Neural cell (in vitro differentiated cells): Measurements from ENCODE around the gene COL4A2.

ENCODE experiments used
- EP300 ChIP-seq: fragments of 450-650 bp; conservative IDR thresholded peaks from 2 replicates; pipeline ENCODE4 v1.6.1; 2014; ENCODE audit warnings: antibody characterized with exemption, mild to moderate bottlenecking, moderate library complexity; ENCODE audit not compliant: poor library complexity, severe bottlenecking
- EZH2 ChIP-seq: fragments of 200-600, 300-800 bp; shearing (Covaris generic), sonication (generic); IDR thresholded peaks from 2 replicates; pipeline ENCODE4 v1.6.1; 2014; ENCODE audit warnings: antibody characterized with exemption, low read length, borderline replicate concordance, mild to moderate bottlenecking; ENCODE audit not compliant: insufficient read depth, poor library complexity, severe bottlenecking
- MXI1 ChIP-seq: fragments of 450-650 bp; conservative IDR thresholded peaks from 2 replicates; pipeline ENCODE4 v1.6.1; 2014; ENCODE audit warnings: antibody characterized with exemption, mild to moderate bottlenecking; ENCODE audit not compliant: poor library complexity, severe bottlenecking
- POLR2AphosphoS5 ChIP-seq: IDR thresholded peaks from 2 replicates; pipeline ENCODE4 v1.6.1; 2012
- RAD21 ChIP-seq: fragments of 450-650 bp; conservative IDR thresholded peaks from 2 replicates; pipeline ENCODE4 v1.6.1; 2014; ENCODE audit warnings: antibody characterized with exemption, mild to moderate bottlenecking, moderate library complexity
- SMC3 ChIP-seq: fragments of 450-650 bp; conservative IDR thresholded peaks from 2 replicates; pipeline ENCODE4 v1.6.1; 2014; ENCODE audit warnings: antibody characterized with exemption, mild to moderate bottlenecking, moderate library complexity; ENCODE audit not compliant: poor library complexity
- TAF1 ChIP-seq: IDR thresholded peaks from 2 replicates; pipeline ENCODE4 v1.6.1; 2012; ENCODE audit warnings: low read depth
- TF ChIP-seq, protein P1 (sequence below): IDR thresholded peaks from 2 replicates; pipeline ENCODE4 v1.6.1; 2012; ENCODE audit warnings: borderline replicate concordance
- TF ChIP-seq, protein P2 (sequence below): fragments of 450-650 bp; IDR thresholded peaks from 2 replicates; pipeline ENCODE4 v1.5.1; 2014; ENCODE audit warnings: antibody characterized with exemption, mild to moderate bottlenecking, moderate library complexity; ENCODE audit not compliant: poor library complexity, severe bottlenecking

DNA sequence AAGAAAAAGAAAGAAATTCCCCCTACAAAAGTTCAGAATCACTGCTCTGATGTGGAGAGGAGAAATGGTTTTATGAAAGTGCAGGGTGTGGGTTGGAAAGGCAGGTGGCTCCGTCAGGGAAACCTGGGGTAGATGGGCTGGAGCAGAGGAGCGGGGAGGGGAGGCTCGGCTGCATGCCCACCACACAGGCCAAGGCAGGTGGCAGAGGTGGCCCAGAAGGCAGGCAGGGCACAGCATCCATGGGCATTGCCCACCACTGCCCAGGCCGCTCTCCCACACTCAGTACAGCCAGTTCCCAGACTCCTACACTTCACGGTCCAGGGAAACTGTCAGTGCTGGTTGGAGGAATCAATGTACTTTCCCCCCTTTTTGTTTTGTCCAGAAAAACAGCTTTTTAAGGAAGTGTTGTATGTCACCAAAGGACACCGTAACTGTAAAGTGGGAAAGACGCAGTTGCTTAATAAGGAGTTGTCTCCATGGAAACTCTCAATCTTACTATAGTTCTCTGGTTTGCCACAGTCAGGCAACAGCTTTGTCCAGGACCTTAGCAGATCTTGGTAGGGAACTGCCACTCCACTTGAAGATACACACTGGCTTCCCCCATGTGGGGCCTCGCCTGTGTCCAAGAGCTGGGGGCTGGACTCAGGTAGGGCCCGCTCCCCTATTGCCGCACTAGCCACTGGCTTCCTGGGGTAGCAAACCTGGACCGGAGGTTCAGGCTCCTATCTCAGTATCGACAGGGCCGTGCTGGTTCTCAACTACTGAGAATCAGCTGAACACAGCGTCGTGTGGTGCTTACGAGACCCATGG is 171.5 kb downstream of the COL4A2 start:
- TF ChIP-seq TAF1 = no peak
- TF ChIP-seq, protein P1, sequence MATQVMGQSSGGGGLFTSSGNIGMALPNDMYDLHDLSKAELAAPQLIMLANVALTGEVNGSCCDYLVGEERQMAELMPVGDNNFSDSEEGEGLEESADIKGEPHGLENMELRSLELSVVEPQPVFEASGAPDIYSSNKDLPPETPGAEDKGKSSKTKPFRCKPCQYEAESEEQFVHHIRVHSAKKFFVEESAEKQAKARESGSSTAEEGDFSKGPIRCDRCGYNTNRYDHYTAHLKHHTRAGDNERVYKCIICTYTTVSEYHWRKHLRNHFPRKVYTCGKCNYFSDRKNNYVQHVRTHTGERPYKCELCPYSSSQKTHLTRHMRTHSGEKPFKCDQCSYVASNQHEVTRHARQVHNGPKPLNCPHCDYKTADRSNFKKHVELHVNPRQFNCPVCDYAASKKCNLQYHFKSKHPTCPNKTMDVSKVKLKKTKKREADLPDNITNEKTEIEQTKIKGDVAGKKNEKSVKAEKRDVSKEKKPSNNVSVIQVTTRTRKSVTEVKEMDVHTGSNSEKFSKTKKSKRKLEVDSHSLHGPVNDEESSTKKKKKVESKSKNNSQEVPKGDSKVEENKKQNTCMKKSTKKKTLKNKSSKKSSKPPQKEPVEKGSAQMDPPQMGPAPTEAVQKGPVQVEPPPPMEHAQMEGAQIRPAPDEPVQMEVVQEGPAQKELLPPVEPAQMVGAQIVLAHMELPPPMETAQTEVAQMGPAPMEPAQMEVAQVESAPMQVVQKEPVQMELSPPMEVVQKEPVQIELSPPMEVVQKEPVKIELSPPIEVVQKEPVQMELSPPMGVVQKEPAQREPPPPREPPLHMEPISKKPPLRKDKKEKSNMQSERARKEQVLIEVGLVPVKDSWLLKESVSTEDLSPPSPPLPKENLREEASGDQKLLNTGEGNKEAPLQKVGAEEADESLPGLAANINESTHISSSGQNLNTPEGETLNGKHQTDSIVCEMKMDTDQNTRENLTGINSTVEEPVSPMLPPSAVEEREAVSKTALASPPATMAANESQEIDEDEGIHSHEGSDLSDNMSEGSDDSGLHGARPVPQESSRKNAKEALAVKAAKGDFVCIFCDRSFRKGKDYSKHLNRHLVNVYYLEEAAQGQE = no peak
- TF ChIP-seq, protein P2, sequence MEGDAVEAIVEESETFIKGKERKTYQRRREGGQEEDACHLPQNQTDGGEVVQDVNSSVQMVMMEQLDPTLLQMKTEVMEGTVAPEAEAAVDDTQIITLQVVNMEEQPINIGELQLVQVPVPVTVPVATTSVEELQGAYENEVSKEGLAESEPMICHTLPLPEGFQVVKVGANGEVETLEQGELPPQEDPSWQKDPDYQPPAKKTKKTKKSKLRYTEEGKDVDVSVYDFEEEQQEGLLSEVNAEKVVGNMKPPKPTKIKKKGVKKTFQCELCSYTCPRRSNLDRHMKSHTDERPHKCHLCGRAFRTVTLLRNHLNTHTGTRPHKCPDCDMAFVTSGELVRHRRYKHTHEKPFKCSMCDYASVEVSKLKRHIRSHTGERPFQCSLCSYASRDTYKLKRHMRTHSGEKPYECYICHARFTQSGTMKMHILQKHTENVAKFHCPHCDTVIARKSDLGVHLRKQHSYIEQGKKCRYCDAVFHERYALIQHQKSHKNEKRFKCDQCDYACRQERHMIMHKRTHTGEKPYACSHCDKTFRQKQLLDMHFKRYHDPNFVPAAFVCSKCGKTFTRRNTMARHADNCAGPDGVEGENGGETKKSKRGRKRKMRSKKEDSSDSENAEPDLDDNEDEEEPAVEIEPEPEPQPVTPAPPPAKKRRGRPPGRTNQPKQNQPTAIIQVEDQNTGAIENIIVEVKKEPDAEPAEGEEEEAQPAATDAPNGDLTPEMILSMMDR = no peak
- TF ChIP-seq MXI1 = no peak
- no peak for TF ChIP-seq RAD21
- TF ChIP-seq POLR2AphosphoS5 = no peak
- no peak for TF ChIP-seq EP300
- TF ChIP-seq EZH2 = no peak
- TF ChIP-seq SMC3 = no peak
